Rectal smooth muscle tissue (tissue), 1 donor: ENCODE measurements around the gene CD164.

Experiments used
- H3K27ac ChIP-seq: one replicate; pipeline ENCODE4 v1.7.0; 2013; ENCODE audit warnings: low read depth, low read length, inconsistent platforms
- H3K27me3 ChIP-seq: one replicate; pipeline ENCODE4 v1.7.0; 2013; ENCODE audit warnings: low read length; ENCODE audit not compliant: control insufficient read depth, insufficient read depth
- H3K36me3 ChIP-seq: one replicate; pipeline ENCODE4 v1.7.0; 2013; ENCODE audit warnings: low read length; ENCODE audit not compliant: control insufficient read depth, insufficient read depth
- H3K4me1 ChIP-seq: one replicate; pipeline ENCODE4 v1.7.0; 2013; ENCODE audit warnings: low read length; ENCODE audit not compliant: control insufficient read depth, insufficient read depth
- H3K4me3 ChIP-seq: one replicate; pipeline ENCODE4 v1.7.0; 2013; ENCODE audit warnings: low read length
- H3K9ac ChIP-seq: one replicate; pipeline ENCODE4 v1.7.0; 2013; ENCODE audit warnings: low read length

Gene CD164

DNA sequence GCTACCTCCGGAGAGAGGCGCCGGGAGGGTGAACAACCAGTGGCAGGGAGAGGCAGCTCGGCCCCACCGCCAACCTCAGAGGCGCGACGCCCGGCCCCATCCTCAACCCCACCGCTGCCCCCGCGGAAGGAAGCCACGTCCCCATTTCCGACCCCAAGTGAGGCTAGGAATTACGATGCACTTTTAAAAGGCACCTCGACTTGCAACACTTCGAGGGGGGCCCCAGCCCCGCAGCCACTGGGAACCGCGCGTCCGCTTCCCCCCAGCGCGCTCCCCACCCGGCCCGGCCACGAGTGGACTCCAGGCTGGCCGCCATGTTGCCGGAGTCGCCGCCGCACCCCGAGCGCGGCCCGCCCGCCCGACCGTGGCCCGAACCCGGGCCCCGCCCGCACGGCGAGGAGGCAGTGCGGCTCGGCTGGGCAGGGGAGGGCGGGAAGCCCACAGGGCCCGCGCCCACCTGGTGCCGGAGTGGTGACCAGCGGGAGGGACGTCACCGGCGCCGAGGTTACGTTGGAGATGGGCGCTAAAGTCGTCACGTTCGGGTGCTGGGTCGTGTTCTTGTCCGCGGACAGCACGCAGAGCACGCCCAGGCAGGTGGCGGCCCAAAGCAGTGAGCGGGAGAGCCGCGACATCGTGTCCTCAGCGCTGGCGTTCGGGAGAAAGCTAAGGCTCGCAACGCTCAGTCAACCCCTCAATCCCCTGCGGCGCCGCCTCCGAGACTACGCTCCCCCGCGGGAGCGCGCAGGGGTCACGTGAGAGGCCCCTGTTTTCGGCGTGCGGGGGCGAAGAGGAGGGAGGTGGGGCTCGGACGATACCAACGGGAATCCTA lies at the start of gene CD164:
Gene CD164, minus strand, starts transcription at position 721 of the 829 bp plus-strand sequence. Its CDS starts 89 bp downstream, at position 632.
- no peaks in the 10 kb centered on the region for H3K27me3 ChIP-seq
- peak within 1 kb of the TSS; percentile 99 for H3K4me3 ChIP-seq
- peak within 1 kb of the TSS; percentile 100 for H3K27ac ChIP-seq
- peaks cover 5% of the 10 kb centered on the region for H3K36me3 ChIP-seq
- peaks cover 16% of the 10 kb centered on the region for H3K4me1 ChIP-seq
- H3K9ac ChIP-seq, result peak within 1 kb of the TSS; percentile 100

GRCh38 chr6:109429496-109429895 lies 47.2 kb upstream of the CD164 start:
- Histone ChIP-seq H3K4me3 (no peak overlapping the region), H3K36me3 (no peaks in the 10 kb centered on the region), H3K4me1 (no peaks in the 10 kb centered on the region), H3K27me3 (no peaks in the 10 kb centered on the region), H3K27ac (no peak overlapping the region), H3K9ac (no peak overlapping the region)

DNA sequence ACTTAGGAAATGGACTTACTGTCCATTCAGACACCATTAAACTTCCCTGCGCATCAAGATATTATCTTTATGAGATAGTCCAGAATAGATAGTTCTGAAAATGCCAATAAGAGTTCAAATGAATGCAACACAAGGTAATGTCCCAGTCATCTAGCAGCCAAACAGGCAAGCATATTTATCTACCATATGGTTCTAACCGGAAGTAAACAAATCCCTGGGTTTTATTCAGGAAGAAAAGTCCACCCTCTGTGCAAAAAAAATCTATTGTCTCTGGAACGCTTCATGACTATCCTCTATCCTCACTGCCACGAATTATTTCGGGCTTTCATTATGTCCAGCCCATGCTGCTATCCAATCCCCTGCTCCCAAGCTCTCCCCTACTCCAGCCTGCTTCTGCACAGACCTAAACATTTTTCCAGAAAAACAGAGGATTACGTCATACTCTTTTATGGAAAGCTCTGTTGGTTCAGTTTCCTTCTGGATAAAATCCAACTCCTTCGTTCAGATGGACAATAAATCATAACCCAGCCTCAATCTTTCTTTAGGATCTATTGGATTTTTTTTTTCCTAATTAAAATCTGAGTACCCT lies 46.7 kb upstream of the CD164 start:
- Histone ChIP-seq H3K9ac (no peak overlapping the region), H3K4me3 (no peak overlapping the region), H3K27ac (no peak overlapping the region), H3K27me3 (no peaks in the 10 kb centered on the region), H3K36me3 (no peaks in the 10 kb centered on the region), H3K4me1 (no peaks in the 10 kb centered on the region)

GRCh38 chr6:109424946-109425345 lies 42.7 kb upstream of the CD164 start:
- Histone ChIP-seq H3K4me3 (no peak overlapping the region), H3K4me1 (no peaks in the 10 kb centered on the region), H3K36me3 (no peaks in the 10 kb centered on the region), H3K27ac (no peak overlapping the region), H3K9ac (no peak overlapping the region), H3K27me3 (no peaks in the 10 kb centered on the region)

DNA sequence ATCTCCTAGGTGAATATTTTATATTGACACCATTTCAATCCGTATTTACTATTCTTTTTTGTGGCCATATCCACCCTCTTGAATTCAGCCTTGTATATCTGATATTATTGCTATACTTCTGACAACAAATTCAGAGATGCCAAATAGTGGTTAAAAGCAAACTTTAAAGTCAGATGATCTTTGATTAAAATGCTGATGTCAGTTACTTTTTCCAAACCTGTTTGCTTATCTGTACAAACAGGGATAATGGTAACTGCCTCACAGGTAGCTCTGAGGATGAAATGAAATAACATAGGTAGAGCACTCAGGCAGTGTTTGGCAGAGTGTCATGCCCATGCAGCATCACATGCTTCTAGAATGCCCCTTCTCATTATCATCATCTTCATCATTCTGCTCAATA lies 38.9 kb upstream of the CD164 start:
- H3K36me3 ChIP-seq, result no peaks in the 10 kb centered on the region
- no peaks in the 10 kb centered on the region for H3K4me1 ChIP-seq
- no peak overlapping the region for H3K9ac ChIP-seq
- no peak overlapping the region for H3K4me3 ChIP-seq
- H3K27ac ChIP-seq, result no peak overlapping the region
- H3K27me3 ChIP-seq, result no peaks in the 10 kb centered on the region

- Histone ChIP-seq H3K27ac (no peak overlapping the region), H3K4me1 (no peaks in the 10 kb centered on the region), H3K27me3 (no peaks in the 10 kb centered on the region), H3K9ac (no peak overlapping the region), H3K4me3 (no peak overlapping the region), H3K36me3 (no peaks in the 10 kb centered on the region)
Observed at GRCh38 chr6:109420751-109421150, 38.5 kb upstream of the CD164 start.

GRCh38 chr6:109417646-109418045 lies 35.4 kb upstream of the CD164 start:
- H3K9ac ChIP-seq, result no peak overlapping the region
- no peak overlapping the region for H3K4me3 ChIP-seq
- no peaks in the 10 kb centered on the region for H3K36me3 ChIP-seq
- no peaks in the 10 kb centered on the region for H3K27me3 ChIP-seq
- H3K27ac ChIP-seq, result no peak overlapping the region
- no peaks in the 10 kb centered on the region for H3K4me1 ChIP-seq

DNA sequence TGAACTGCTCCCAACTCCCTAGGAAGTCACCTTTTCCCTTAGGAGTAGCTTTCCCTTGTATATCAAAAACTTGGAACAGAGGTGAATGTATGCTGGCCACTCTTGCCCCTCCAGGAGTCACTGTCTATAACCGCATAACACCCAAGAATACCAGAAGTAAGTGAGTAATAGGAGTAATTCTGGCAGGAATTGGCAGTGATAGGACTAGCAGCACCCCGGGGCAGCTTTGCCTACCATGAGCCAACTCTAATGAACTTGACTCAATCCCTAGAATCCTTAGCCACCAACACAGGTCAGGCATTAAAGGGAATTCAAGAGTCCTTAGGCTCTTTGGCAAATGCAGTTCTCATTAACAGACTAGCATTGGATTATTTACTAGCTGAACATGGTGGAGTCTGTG lies 28.8 kb upstream of the CD164 start:
- Histone ChIP-seq H3K4me1 (no peaks in the 10 kb centered on the region), H3K27ac (no peak overlapping the region), H3K36me3 (no peaks in the 10 kb centered on the region), H3K4me3 (no peak overlapping the region), H3K9ac (no peak overlapping the region), H3K27me3 (no peaks in the 10 kb centered on the region)

GRCh38 chr6:109406196-109406595 lies 23.9 kb upstream of the CD164 start:
- no peak overlapping the region for H3K9ac ChIP-seq
- no peak overlapping the region for H3K27ac ChIP-seq
- H3K4me3 ChIP-seq, result no peak overlapping the region
- no peaks in the 10 kb centered on the region for H3K4me1 ChIP-seq
- H3K36me3 ChIP-seq, result no peaks in the 10 kb centered on the region
- H3K27me3 ChIP-seq, result no peaks in the 10 kb centered on the region

DNA sequence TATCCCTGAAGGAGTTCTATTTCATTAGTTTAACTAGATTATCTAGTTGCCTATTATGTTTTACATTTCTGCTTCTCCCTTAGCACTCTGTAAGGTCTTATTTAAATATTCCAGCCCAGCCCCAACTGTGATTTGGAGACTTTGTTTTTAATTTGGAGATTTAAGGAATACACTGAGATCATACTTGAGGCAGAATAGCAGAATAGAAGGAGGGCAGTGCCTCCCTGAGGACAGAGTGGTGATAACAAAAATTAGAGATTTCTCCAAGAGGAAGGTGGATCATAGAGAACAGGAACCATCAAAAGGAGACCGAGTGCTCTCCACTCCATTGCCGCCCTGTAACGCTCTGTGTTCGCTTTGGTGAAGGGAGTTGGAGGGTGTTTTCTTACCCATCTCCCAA lies 14.8 kb upstream of the CD164 start:
- H3K27me3 ChIP-seq, result no peaks in the 10 kb centered on the region
- H3K4me3 ChIP-seq, result no peak overlapping the region
- H3K27ac ChIP-seq, result no peak overlapping the region
- H3K9ac ChIP-seq, result no peak overlapping the region
- H3K4me1 ChIP-seq, result no peaks in the 10 kb centered on the region
- H3K36me3 ChIP-seq, result no peaks in the 10 kb centered on the region

GRCh38 chr6:109396046-109396718 lies 13.9 kb upstream of the CD164 start:
- Histone ChIP-seq H3K9ac (no peak overlapping the region), H3K4me1 (no peaks in the 10 kb centered on the region), H3K27ac (no peak overlapping the region), H3K36me3 (no peaks in the 10 kb centered on the region), H3K4me3 (no peak overlapping the region), H3K27me3 (no peaks in the 10 kb centered on the region)

DNA sequence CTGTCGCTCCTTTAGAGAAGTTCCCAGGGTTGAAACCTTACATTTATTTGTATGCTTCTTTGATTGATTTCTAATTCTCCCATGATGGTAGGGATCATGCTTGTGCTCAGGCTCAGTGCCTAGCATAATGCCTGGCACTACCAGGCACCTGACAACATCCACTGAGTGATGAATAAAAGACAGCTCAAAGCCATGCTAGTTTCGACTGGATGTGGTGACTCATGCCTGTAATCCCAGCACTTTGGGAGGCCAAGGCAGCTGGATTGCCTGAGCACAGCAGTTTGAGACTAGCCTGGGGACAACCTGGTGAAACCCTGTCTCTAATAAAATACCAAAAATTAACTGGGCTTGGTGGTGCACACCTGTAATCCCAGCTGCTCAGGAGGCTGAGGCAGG lies 11.6 kb upstream of the CD164 start:
- Histone ChIP-seq H3K9ac (no peak overlapping the region), H3K27ac (no peak overlapping the region)

More for the DNA sequence above, 11.6 kb upstream of the CD164 start:
- no peaks in the 10 kb centered on the region for H3K27me3 ChIP-seq
- no peaks in the 10 kb centered on the region for H3K36me3 ChIP-seq
- H3K4me3 ChIP-seq, result no peak overlapping the region
- H3K4me1 ChIP-seq, result no peaks in the 10 kb centered on the region
